Cerebellar nuclear complex (tissue), 1 donor: ENCODE measurements around the gene GDI2.

Experiments used
- DNase-seq, 2 experiments: peaks; one replicate each; lab custom pipeline; 2025; lab: John Stamatoyannopoulos, UW

GDI2 gene

DNA sequence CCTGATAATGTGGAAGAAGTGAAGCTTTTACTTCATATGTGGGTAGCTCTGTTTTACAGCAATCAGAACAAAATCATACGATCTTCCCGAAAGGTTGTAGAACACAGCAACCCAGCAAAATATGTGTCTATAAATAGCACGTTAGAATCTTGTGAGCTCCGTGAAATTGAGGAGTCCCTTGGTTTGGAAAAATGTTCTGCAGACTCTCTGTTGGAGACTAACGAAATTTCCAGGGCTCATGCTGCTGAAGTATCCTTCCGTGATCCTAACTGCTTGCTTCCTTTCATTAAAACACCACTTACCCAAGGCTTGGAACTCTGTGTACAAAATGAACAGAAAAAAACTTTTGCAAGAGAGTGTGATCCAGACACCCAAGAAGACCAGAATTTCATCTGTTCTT is 71.1 kb downstream of the GDI2 start:
- no peak for DNase-seq

GRCh38 chr10:5741276-5741675 is 72.0 kb downstream of the GDI2 start:
- no peak for DNase-seq

DNA sequence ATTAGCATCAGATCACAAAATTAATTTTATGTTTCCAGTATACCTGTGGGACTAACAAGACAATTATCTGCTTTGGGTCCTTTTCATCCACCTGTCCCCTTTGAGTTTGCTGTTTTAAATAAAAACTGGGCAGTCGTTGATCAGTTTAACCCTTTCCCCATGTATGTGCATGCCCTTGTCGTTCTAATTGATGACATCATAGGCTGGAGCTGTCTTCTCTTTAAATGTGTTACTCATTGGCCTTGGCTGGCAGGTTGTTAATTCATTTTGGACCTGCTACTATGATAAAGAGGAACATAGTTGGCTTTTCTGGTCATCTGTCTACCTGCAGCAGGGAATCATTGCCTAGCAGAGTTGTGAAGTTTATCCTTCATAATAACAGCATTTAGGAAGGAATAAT is 74.8 kb downstream of the GDI2 start:
- no peak for DNase-seq

DNA sequence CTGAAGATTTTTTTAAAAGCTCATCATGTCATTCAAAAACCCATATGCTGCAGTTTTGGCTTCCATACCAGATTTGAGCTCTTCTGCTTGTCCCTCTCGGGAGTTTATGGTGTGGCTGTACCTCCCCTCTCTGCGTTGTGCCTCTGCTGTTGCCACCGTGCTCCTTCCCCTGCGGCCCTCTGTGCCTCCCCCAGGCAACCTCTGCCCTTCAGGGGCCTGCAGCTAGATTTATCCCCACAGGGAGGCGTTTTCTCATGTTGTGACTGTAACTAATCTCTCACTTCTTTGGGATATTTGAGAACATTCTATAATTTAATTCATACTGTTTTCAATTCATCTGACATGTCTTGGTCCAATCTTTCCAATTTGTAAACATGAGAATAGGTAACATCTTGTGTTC is 75.9 kb downstream of the GDI2 start:
- no peak for DNase-seq

DNA sequence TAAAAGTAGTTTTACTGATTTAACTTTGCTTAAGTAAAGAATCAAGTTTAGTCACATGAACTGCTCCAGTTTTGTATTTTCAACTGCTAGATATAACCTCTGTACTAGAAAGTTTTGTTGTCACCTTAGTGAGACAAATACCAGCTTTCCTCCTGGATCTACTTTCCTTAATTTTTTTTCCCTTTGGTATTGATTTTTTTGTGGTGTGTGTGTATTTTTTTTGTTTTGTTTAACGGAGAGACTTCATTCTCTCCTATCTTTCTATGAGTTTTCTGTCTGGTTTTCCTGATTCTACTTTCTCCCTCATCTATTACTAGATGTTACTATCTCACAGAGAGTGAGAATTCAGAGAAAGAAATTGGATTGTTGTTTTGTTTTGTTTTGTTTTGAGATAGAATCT is 76.6 kb downstream of the GDI2 start:
- no peak for DNase-seq

- no peak for DNase-seq
Measured at GRCh38 chr10:5735119-5735518, 78.1 kb downstream of the GDI2 start.

GRCh38 chr10:5732141-5732540 is 81.1 kb downstream of the GDI2 start:
- DNase-seq, result no peak

DNA sequence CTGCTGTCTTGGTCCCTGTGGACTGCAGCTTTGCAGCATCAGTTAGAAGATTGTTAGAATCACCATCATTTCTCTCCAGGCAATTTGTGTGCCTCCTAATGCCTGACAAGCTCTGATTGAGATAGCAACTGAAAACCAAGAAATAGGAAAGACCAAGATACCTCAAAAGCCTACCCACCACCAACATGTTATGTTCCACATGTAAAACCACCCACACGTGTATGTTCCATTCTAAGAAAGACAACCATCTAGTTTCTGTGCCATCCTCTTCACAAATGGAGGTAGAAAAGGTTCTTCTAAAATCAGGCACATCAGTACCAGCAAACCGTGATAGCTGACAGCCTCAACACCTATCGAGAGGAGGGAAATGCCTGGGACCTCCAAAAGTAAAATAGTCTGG is 81.7 kb downstream of the GDI2 start:
- no peak for DNase-seq

DNA sequence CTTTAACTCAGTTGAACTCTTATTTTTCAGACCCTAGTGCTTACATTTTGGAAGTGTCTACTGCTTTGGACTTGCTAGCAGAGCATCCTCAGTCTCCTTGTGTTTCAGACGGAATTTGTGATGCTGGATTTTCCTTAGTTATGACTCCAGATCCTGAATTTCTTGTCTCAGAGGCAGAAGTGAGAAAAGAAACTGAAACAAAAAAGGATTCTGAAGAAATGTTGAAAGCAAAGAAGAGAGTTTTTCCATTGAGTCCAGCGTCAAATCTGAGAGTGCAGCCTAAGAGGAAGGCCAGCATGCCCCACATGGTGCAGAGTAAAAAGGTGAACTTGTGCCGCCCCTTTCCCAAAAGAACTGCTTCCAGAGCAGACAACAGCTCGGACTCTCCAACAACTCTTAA is 82.5 kb downstream of the GDI2 start:
- DNase-seq, result no peak

GRCh38 chr10:5723692-5724091 is 89.5 kb downstream of the GDI2 start:
- DNase-seq, result no peak

- DNase-seq, result no peak
Measured at GRCh38 chr10:5720182-5720581, 93.1 kb downstream of the GDI2 start.

- no peak for DNase-seq
Measured at GRCh38 chr10:5719546-5719945, 93.7 kb downstream of the GDI2 start.
